ENCODE measurements around the gene OR1D5. TPM values are rescaled to one million over a fixed set of nuclear protein-coding genes. Genes with fewer than 3 reads are reported as not detected.

OR1D5 gene
- total RNA-seq, 6 experiments from 2014 or later: not detected

DNA sequence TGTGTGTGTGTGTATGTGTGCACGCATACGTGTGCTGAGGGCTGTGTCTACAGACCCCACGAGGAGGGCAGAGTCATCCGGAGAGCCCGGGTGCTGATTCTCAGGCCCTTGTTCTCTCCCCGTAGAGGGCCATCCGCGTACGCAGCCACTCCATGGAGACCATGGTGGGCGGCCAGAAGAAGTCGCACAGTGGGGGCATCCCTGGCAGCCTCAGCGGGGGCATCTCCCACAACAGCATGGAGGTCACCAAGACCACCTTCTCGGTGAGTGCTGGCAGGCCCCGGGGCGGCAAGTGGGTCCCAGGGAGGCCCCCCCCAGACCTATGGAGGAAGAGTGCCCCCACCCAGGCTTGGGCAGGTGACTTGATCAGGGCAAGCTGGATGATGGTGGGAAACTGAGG is 45.5 kb downstream of the OR1D5 start:
- H3K4me1 ChIP-seq: no peaks in the 10 kb centered on the region
- no peak overlapping the region for H3K4me3 ChIP-seq
- H3K27me3 ChIP-seq: no peaks in the 10 kb centered on the region
- peak in 1 of 3 donors; percentile 48 for DNase-seq
- no peaks in the 10 kb centered on the region for H3K36me3 ChIP-seq
- H3K27ac ChIP-seq: no peak overlapping the region
- no CpG with 5 or more reads among the region's 15 CpGs for WGBS (ENCODE audit: insufficient coverage, low coverage, low lambda C conversion rate, missing lambda C conversion rate)
- H3K9me3 ChIP-seq: peaks cover 0 to 5% (median 0%) of the 10 kb centered on the region in 4 donors
- intact Hi-C loops (cut with DNase I): loop anchor here in 1 of 2 donors (10.0 kb wide), 1 partner anchor 163 kb away; no protein-coding TSS in a partner anchor
- TF ChIP-seq POLR2A (IDR thresholded peaks at IDR 0.05): no peak
- TF ChIP-seq, protein P1, sequence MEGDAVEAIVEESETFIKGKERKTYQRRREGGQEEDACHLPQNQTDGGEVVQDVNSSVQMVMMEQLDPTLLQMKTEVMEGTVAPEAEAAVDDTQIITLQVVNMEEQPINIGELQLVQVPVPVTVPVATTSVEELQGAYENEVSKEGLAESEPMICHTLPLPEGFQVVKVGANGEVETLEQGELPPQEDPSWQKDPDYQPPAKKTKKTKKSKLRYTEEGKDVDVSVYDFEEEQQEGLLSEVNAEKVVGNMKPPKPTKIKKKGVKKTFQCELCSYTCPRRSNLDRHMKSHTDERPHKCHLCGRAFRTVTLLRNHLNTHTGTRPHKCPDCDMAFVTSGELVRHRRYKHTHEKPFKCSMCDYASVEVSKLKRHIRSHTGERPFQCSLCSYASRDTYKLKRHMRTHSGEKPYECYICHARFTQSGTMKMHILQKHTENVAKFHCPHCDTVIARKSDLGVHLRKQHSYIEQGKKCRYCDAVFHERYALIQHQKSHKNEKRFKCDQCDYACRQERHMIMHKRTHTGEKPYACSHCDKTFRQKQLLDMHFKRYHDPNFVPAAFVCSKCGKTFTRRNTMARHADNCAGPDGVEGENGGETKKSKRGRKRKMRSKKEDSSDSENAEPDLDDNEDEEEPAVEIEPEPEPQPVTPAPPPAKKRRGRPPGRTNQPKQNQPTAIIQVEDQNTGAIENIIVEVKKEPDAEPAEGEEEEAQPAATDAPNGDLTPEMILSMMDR (IDR thresholded peaks at IDR 0.05): no peak
- ATAC-seq: peak in 1 of 4 donors; percentile 9

DNA sequence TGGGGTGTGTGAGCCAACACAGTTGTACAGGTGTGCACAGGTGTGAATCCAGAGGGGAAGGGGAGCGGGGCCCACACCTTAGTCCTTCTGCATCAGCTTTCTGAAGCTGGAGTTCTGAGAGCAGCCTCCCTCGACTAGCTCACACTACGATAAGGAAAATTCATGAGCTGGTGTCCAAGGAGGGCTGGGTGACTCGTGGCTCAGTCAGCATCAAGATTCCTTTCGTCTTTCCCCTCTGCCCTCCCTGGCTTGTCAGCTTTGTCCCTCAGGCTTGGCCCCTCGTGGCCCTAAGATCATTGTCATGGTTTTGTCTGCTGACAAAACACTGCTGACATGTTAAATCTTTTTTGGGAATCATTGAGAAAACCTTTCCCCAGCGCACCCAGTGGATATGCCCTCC is 47.5 kb downstream of the OR1D5 start:
- ATAC-seq (no peak), DNase-seq (no peak)
- WGBS (ENCODE audit: insufficient coverage, low coverage, low lambda C conversion rate, missing lambda C conversion rate): 48% methylated on average over 3 of the region's 7 CpGs
- Histone ChIP-seq H3K4me3 (no peak overlapping the region), H3K36me3 (no peaks in the 10 kb centered on the region), H3K27ac (no peak overlapping the region), H3K9me3 (no peaks in the 10 kb centered on the region), H3K27me3 (no peaks in the 10 kb centered on the region), H3K4me1 (no peaks in the 10 kb centered on the region)
- TF ChIP-seq POLR2A (IDR thresholded peaks at IDR 0.05): no peak
- TF ChIP-seq, protein P1 (IDR thresholded peaks at IDR 0.05): no peak
- intact Hi-C loops (cut with DNase I): loop anchor here in 1 of 2 donors (10.0 kb wide), 1 partner anchor 161 kb away; no protein-coding TSS in a partner anchor

DNA sequence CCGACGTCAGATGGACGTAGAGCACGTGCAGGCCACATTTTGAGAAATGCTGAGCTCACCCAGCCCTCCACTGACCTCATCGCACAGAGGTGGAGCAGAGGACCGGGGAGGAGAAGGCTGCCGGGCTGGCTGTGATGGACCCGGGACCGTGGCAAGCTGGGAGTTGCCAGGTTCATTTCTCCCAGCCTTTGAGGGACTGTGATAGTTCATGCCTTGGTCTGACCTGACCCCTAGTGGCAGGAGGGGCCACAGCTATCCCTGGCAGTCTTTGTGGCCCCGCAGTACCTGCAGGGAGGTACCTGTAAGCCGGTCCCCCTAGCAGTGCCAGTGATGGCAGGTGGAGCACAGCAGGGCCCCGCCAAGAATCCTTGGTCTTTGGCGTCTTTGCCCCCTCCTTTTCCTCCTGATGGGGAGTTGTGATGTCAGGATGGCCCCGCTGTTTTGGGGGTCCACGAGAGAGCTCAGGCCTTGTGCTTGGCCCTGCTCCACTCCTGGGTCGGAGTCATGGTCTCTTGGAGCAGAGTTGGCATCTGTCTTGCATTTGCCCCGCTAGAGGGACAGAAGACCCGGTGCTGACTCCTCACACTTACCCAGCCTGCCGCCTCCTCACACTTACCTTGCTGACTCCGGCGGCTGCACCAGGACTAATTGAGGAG is 50.4 kb downstream of the OR1D5 start:
- intact Hi-C loops (cut with DNase I): loop anchor here in 1 of 2 donors (5.0 to 10.0 kb wide), 2 partner anchors 158 to 186 kb away; no protein-coding TSS in a partner anchor
- Histone ChIP-seq H3K36me3 (no peaks in the 10 kb centered on the region), H3K9me3 (no peaks in the 10 kb centered on the region), H3K4me3 (no peak overlapping the region), H3K27ac (no peak overlapping the region), H3K4me1 (no peaks in the 10 kb centered on the region), H3K27me3 (no peaks in the 10 kb centered on the region)
- DNase-seq (peak; percentile 66 to 77 (median 73)), ATAC-seq (peak; percentile 92 to 98 (median 94))
- 69% methylated on average over 9 of the region's 21 CpGs for WGBS (ENCODE audit: insufficient coverage, low coverage, low lambda C conversion rate, missing lambda C conversion rate)
- TF ChIP-seq POLR2A (IDR thresholded peaks at IDR 0.05): no peak
- TF ChIP-seq, protein P1 (IDR thresholded peaks at IDR 0.05): peak; percentile 83 to 93 (median 90)

Other genes starting within 250 kb of the OR1D5 start
- gene OR1D2, start 40.8 kb upstream of the OR1D5 start, total RNA-seq: not detected
- not detected for gene OR1G1, start 63.9 kb upstream of the OR1D5 start, total RNA-seq
- not detected for gene OR1A2, start 133.9 kb upstream of the OR1D5 start, total RNA-seq
- gene OR1A1, start 144.1 kb upstream of the OR1D5 start, total RNA-seq: not detected
- gene OR3A1, start 234.8 kb upstream of the OR1D5 start, total RNA-seq: not detected

Data from right lobe of liver (tissue), 6 donors.